NCI-H1694 (cell line): Measurements from ENCODE around the gene KLK1.

Experiments
- DNase-seq: peaks from one replicate; lab custom pipeline; 2025; lab: John Stamatoyannopoulos, UW

Gene KLK1

DNA sequence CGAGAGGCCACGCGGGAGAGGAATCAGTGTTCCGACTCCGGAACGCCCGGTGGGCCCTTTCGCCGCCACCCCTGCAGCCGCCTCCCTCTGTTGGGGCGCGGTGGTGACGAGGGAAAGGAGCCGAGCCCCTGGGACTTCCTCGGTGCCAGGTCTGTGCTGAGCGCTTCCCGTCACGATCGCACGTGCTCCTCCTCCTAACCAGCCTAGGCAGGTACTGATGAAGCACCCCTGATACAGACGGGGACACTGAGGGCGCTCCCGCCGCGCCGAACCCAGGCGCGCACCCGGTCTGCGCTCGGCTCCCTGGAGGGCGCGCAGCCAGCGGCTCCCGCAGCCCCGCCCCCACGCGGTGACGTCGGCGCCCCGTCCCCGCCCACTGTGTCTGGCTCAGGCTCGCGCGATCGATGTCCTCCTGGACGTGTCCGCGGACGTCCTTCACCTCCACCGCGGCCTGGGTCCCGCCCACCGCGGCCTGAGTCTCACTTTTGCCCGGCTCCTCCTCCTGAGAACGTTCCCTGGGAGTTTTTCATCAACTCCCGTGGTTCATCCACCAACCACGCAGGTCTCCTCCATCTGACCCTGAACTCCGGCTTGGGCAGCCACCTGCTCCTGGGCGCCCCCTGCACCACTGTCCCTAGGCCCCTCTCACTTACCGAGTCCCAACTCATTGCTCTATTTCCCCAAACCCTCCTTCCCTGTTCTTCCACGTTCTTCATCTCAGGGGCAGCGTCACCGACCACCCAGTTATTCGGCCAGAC is 12.4 kb upstream of the KLK1 start:
- no peak for DNase-seq

DNA sequence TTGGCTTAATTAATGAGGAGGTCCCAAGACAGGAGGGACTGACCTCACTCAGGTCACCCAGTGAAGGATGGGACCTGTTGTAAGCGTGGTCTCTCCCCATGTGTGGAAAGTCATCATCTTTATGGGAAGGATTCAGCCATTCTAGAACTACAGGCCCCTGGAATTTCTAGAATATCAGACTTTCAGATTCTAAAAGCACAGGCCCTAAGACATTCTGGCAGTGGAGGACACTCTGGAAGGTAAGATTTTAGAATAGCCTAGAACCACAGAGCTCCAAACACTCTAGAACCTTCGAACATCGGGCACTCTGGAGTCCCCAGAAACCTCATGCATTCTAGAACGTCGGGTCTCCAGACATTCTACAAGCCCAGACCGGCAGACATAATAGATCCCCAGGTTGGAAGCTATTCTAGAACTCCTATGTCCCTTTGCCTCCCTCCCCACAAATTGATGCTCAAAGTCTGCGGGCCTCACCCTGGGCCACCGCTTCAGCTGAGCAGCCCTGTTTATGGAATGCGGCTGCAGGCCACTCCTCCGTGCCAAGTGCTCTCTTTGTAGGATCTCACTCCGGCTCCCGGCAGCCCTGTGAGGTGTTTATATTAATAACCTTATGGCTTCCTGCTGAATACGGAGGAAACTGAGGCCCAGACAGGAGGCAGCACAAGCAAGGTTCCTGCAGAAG is 11.7 kb upstream of the KLK1 start:
- no peak for DNase-seq

DNA sequence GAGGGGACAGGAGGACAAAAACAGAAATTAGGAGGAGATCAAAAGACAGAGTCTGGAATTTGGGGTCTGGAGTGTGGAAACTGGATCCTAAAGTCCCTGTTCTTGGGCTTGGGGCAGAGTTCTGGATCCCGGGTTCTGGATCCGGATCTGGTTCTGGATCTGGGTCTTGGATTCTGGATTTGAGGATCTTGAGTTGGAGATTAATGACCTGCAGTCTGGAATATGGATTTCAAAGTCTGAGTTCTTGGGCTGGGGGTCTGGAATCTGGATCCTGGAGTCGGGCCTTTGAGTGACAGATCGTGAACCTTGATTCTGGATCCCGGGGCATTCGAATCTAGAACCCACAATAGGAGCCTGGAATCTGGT is 10.2 kb upstream of the KLK1 start:
- no peak for DNase-seq

DNA sequence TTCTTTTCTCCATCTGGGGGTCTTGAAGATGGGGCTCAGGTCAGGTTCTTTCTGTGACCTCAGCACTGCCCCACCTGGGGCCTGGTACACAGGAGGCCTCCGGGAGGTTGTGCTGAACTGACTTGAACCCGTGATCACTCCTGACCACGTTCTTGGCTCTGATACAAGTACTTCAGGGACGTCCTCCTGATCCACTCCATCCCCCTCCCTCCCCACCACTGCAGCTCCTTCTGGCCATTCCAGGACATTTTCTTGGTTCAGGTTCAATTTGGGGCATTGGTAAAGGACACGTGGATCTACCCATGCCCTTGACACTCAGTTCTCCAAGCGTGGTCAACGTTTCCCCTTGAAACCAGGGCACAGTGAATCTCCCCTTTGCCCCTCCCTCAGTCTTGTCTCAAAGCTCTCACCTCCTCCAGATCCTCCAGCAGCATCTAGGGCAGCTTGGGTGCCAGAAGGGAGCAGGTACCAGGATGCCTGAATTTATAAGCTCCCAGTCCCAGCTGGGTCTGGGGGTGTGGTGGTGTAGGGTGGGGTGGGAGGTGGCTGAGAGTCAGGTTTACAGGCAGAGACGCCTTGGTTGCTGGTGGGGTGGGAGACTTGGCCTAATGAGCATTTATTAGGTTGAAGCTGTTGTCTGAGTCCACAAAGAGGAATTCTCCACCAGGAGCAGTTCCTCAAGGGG is 9.7 kb upstream of the KLK1 start, which contains the start of gene KLK15:
TSS of gene KLK15 (minus strand) at position 458 of the 685 bp plus-strand sequence. CDS start 2,082 bp downstream, outside the sequence.
- DNase-seq = no peak

GRCh38 chr19:50832666-50833065 is 9.1 kb upstream of the KLK1 start:
- no peak for DNase-seq

DNA sequence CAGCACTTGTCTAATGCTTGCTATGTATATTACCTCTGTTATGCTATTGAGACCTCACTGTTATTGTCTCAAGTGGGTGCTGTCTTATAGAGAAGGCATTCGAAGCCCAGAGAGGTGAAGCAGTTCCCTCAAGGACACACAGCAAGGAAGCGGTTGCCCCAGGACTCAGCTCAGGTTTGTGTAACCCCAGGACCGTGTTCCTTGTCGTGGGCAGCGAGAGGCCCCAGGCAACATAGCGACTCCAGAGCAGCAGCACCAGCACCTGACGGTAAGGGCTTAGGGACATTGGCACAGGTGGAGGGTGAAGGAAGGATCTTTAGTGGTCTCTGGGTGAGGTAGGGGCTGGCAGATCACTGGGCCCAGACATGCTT is 7.4 kb upstream of the KLK1 start:
- no peak for DNase-seq

DNA sequence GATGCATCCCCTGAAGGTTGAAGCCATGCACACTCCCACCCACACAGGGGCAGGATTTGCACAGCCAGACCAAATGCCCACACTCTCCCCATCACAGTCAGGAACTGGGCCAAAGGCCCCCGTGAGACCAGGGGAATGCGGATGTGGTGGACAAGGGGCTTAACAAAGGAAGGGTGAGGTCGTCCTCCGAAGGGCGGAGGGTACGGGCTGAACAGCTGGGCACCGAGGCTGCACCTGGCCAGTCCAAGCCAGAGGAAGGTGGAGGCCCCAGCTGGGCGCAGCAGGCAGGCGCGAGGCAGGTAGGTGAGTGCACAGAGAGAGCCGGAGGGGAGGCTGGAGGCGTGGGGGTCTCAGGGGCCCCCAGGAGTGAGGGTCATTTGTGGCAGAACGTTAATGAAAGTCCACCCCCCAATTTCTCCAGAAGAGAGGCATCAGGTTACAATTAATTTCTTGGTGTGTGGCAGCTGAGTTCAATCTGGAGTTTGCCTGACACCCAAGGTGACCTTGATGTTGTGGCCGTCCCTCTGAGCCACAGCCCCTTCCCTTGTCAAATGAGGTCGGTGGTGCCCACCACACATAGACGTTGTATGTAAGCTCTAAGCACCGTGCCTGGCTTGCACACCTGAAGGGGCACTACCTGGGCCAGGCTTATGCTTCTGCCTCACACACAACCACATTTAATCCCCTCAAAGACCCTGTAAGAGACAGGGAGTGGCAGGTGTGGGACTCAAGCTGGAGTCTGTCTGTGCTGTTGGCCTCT is 6.9 kb upstream of the KLK1 start:
- DNase-seq = no peak

GRCh38 chr19:50829801-50830200 is 6.2 kb upstream of the KLK1 start:
- DNase-seq = no peak

DNA sequence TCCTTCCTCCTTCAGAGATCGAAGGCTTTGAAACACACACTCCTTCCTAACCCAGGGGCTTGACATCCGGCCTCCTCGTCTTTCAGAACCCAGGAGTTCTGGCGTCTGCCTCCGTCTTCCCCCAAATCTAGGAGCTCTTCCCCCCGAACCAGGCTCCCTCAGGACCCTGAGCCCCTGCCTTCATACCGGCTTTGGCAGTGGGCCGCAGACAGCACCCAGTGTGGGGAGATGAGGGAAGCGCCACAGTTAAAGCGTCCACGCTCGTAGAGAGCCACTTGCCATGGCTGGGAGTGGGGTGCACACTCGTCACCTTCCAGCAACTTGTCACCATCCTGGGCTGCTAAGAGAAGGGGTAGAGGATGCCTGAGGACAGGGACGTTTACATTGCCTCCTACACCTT is 3.9 kb upstream of the KLK1 start:
- DNase-seq = no peak

DNA sequence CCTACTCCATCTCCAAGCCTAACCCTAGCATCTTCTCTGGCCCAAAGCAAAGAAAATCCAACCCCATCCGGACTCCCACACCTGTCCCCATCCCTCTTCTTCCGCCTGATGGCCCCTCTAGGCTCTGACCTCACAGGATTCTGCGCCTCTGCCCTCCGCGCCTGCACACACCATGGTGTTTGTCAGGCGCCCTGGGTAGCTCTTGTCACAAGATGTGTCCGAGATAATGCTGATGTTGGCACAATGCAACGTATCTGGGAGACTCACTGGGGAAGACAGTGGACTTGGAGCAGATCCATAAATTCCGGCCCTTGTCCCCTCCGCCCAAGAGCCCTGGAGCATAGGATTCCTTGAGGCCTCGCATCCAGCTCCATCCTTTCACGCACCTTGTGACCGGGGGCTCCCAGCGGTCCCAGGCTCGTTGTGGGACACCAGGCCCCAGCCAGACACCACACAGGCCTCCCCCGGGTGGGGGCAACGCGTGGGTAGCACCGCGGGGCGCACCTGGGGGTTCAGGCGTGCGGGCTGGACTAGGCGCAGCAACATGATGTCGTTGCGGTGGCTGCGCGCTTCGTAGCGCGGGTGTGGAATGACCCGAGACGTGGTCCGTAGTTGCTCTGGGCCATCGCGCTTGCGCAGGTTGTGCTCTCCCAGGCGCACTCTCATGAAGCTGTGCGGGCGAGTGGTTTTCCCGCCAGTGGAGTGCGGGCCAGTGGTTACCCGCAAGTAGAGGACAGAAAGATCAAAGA is 3.1 kb upstream of the KLK1 start:
- no peak for DNase-seq

GRCh38 chr19:50822661-50823208 is 852 bp downstream of the KLK1 start:
- no peak for DNase-seq

GRCh38 chr19:50821622-50822021 is 2.0 kb downstream of the KLK1 start:
- DNase-seq = no peak

DNA sequence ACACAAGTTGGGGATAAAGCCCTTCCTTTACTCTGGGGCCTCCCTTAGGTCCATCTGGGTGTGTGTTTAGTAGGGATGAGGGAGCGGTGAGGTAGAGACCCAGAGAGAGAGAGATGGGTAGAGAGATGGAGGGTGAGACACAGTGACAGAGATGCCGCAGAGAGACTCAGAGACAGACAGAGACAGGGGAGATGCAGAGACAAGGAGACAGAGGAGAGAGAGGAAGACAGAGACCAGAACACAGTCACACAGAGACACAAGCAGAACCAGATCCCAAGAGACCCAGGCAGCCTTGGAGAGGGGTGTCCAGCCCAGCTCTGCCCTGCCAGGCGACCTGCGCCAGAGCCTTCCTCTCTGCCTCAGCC is 2.4 kb downstream of the KLK1 start:
- no peak for DNase-seq

DNA sequence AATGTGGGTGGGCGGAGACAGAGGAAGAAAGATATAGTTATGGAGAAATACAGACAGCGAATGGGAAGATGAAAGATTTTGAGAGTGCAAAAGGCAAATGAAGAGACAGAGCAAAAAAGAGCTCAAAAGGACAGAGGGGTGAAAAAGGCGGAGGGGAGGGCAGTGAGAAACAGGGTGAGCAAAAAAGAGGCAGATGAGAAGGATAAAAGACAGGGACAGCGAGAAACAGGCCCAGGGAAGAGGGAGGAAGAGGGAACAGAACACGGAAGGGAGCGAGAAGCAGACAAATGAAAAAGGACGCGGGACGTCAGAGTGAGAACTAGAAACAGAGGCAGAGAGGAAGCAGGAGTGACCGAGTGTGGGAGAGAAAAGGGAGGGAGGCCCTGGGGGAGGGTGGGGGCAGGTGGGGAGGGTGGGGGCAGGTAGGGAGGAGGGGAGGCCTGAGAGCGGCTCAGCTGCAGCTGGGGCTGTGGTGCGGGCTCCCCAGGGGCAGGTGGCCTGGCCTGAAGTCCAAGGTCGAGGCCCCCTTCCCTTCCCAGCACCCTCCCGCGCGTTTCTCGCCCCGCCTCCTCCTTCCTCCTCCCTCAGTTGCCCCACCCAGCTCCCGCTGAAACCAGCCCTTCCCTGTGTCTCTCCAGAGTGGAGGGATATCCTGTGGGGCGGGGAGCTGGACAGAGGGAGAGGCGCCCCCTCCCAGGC is 2.9 kb downstream of the KLK1 start:
- no peak for DNase-seq

GRCh38 chr19:50820086-50820485 is 3.5 kb downstream of the KLK1 start:
- no peak for DNase-seq

- no peak for DNase-seq
Observed at GRCh38 chr19:50819636-50820035, 4.0 kb downstream of the KLK1 start.

DNA sequence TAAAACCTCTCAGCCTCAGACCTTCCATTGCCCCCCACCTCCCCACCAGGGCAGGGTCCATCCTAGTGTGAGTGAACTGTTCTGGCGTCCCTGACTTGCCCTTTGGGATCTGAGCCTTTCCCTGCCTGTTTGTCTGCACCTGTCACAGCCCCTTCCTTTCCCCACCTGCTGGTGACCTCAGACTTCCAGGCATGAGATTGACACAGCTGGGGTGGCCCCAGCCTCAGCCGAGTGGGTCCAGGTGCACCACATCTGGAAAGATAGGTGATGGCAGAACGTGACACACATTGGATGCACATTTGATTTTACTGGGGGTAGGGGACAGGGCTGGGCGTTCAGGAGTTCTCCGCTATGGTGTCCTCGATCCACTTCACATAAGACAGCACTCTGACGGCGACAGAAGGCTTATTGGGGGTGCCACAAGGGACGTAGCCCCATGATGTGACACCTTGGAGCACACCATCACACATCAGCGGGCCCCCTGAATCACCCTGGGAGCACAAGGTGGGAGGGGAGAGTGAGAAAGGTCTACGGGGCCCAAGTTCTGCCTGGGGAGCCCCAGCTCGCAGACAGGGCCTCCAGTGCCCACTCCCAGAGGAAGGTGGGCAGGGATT is 4.6 kb downstream of the KLK1 start:
- no peak for DNase-seq

DNA sequence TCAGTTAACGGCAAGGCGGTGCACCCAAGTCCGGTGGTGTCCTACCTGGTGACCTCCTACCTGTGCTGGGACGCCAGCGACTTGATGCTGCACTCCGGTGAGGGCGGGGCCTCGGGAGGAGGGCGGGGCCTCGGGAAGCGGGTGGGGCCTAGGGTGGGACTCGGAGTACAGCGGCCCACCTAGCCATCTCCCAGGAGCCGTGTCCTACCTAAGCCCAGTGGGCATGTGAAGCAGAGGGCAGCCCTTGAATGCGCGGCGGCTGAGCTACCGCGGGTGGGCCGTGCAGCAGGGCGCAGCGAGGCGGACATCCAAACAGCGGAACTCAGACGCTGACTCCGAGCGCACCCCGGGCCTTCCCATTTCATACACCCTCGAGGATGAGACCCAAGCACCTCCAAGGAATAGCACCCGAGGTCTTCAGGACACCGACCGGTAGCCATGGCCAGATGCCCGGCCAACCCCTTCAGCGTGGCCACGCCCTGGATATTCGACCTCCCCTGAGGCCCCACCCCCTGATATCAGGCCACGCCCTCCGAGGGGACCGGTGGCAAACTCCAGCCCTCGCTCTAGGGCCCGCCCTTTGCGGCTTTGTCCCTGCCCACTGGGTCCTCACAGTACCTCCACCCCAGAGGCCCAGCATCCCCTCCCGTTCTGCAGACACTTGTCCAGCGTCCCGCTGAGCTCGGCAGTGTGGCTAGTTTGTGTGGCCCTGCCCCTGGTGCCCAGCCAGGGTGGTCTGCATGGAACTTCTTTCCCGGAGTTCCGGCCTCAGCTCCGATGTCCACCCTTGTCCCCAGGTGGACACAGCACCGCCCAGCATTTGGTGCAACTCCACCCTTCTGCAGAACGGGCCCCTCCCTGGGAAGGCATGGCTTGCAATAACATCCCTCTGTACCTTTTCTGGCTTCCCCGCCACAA is 5.4 kb downstream of the KLK1 start:
- DNase-seq = no peak

GRCh38 chr19:50815439-50815838 is 8.1 kb downstream of the KLK1 start:
- DNase-seq = no peak
